A549 (cell line): ENCODE results near the gene SH3PXD2A. TPM values are rescaled to one million over a fixed set of nuclear protein-coding genes. Genes with fewer than 3 reads are reported as not detected.

Experiments
- ATAC-seq, 2 experiments: fragments of 200-7000 bp in 1 of 2; fragments of >200 bp in 1 of 2; cut with Nextera tagmentation in 1 of 2; cut with Tn5 transposase in 1 of 2; 3 replicates each; pipeline versions ENCODE4 v1.8.0 to v1.9.1; 2018 to 2020; ENCODE audit warnings: mild to moderate bottlenecking in 1 of 2, moderate library complexity in 1 of 2
- CTCF ChIA-PET: fragments of 300-600 bp; sonication (Branson Sonifier 250); formaldehyde crosslinking; extraction: SDS; loops from one replicate; lab custom pipeline; 2021; ENCODE audit warnings: antibody characterized with exemption, inconsistent platforms; lab: Yijun Ruan, JAX
- POLR2A ChIA-PET: fragments of 350-600 bp; formaldehyde crosslinking; extraction: SDS; loops from one replicate; lab custom pipeline; 2021; ENCODE audit warnings: antibody characterized with exemption, inconsistent platforms; lab: Yijun Ruan, JAX
- DNase-seq, 2 experiments: peaks; one replicate each; pipeline versions ENCODE4 v3.0.0 to v3.0.0-alpha.2; 2011 to 2016; ENCODE audit warnings: low read depth in 1 of 2, low spot score in 1 of 2
- FAIRE-seq: peaks from 2 replicates; lab custom pipeline; 2011; peaks lifted over from hg19 to GRCh38; lab: Jason Lieb, UNC
- H3K27ac ChIP-seq, 2 experiments: fragments of >200 bp; sonication (Bioruptor Twin); formaldehyde crosslinking; 3 replicates each; pipeline ENCODE4 v1.5.1; 2016 to 2017
- H3K4me1 ChIP-seq: fragments of >200 bp; sonication (Bioruptor Twin); formaldehyde crosslinking; 3 replicates; pipeline ENCODE4 v1.6.1; 2016
- H3K4me2 ChIP-seq: fragments of >200 bp; sonication (Bioruptor Twin); formaldehyde crosslinking; 3 replicates; pipeline ENCODE4 v1.6.1; 2016
- H3K4me3 ChIP-seq: fragments of >200 bp; sonication (Bioruptor Twin); formaldehyde crosslinking; 3 replicates; pipeline ENCODE4 v1.5.1; 2016
- H3K9me3 ChIP-seq: fragments of >200 bp; sonication (Bioruptor Twin); formaldehyde crosslinking; 3 replicates; pipeline ENCODE4 v1.6.1; 2016
- EP300 ChIP-seq, 2 experiments: fragments of >200 bp; sonication (Bioruptor Twin); formaldehyde crosslinking; IDR thresholded peaks; 2 replicates in 1 of 2; 3 replicates in 1 of 2; pipeline ENCODE4 v1.6.1; 2016 to 2017
- FOXS1 ChIP-seq: fragments of 250-450 bp; sonication (Bioruptor Pico); IDR thresholded peaks from 2 replicates; pipeline ENCODE4 v1.5.0; 2020; ENCODE audit warnings: mild to moderate bottlenecking, moderate library complexity
- HOXB5 ChIP-seq: fragments of 250-450 bp; sonication (Bioruptor Pico); IDR thresholded peaks from 2 replicates; pipeline ENCODE4 v1.5.0; 2020; ENCODE audit warnings: mild to moderate bottlenecking, moderate library complexity
- POLR2AphosphoS2 ChIP-seq: conservative IDR thresholded peaks from 2 replicates; pipeline ENCODE4 v1.6.1; 2012; ENCODE audit warnings: low read length, improper control_type of control experiment, inconsistent platforms
- RAD21 ChIP-seq, 2 experiments: fragments of >200 bp in 1 of 2; sonication (Bioruptor Twin) in 1 of 2; formaldehyde crosslinking in 1 of 2; IDR thresholded peaks in 1 of 2; conservative IDR thresholded peaks in 1 of 2; 2 replicates in 1 of 2; 3 replicates in 1 of 2; pipeline ENCODE4 v1.6.1; 2012 to 2018; ENCODE audit warnings: inconsistent platforms in 1 of 2
- RARB ChIP-seq: fragments of 250-450 bp; sonication (Bioruptor Pico); IDR thresholded peaks from 2 replicates; pipeline ENCODE4 v1.8.0; 2021; ENCODE audit warnings: mild to moderate bottlenecking, moderate library complexity
- RCOR1 ChIP-seq: fragments of 150-350 bp; IDR thresholded peaks from 2 replicates; pipeline ENCODE4 v1.6.1; 2014; ENCODE audit warnings: antibody characterized with exemption, low read length, low read depth
- REST ChIP-seq: fragments of 200-600 bp; sonication (generic); IDR thresholded peaks from 2 replicates; pipeline ENCODE4 v1.6.1; 2016; ENCODE audit warnings: antibody characterized with exemption, mild to moderate bottlenecking, moderate library complexity
- RFX5 ChIP-seq: fragments of 450-650 bp; IDR thresholded peaks from 2 replicates; pipeline ENCODE4 v1.7.1; 2014; ENCODE audit warnings: antibody characterized with exemption, mild to moderate bottlenecking, moderate library complexity
- SREBF2 ChIP-seq: fragments of 450-650 bp; IDR thresholded peaks from 2 replicates; pipeline ENCODE4 v1.6.1; 2014; ENCODE audit warnings: mild to moderate bottlenecking, moderate library complexity
- USF2 ChIP-seq: fragments of 450-650 bp; IDR thresholded peaks from 2 replicates; pipeline ENCODE4 v1.6.1; 2014; ENCODE audit warnings: antibody characterized with exemption
- ZC3H11A ChIP-seq: fragments of 450-650 bp; IDR thresholded peaks from 2 replicates; pipeline ENCODE4 v1.6.1; 2014; ENCODE audit warnings: antibody characterized with exemption, mild to moderate bottlenecking
- ZFP36 ChIP-seq: fragments of 450-650 bp; IDR thresholded peaks from 2 replicates; pipeline ENCODE4 v1.6.1; 2014; ENCODE audit warnings: borderline replicate concordance; ENCODE audit not compliant: partially characterized antibody
- whole genome bisulfite sequencing: methylation state at CpG from one replicate; pipeline ENCODE4 v1.1.6; 2017; ENCODE audit errors: missing lambda C conversion rate; 5-methylcytosine and 5-hydroxymethylcytosine counted together
- polyA plus RNA-seq, 4 experiments: library from polyadenylated mRNA; depleted of rRNA in 3 of 4; stranded (reverse); fragments of >200 nt; fragmentation: RNase III in 1 of 4; extraction: RNeasy Plus Mini Kit Qiagen cat#74134 plus additional on column Dnase treatment in 1 of 4; gene quantifications; 2 replicates in 3 of 4; 3 replicates in 1 of 4; pipeline ENCODE4 v1.2.3, GENCODE V29; 2011 to 2017

The SH3PXD2A gene
- polyA plus RNA-seq, 2 of the 4 experiments (the other 2 are of a cell fraction): 2.4 to 3.9 TPM

DNA sequence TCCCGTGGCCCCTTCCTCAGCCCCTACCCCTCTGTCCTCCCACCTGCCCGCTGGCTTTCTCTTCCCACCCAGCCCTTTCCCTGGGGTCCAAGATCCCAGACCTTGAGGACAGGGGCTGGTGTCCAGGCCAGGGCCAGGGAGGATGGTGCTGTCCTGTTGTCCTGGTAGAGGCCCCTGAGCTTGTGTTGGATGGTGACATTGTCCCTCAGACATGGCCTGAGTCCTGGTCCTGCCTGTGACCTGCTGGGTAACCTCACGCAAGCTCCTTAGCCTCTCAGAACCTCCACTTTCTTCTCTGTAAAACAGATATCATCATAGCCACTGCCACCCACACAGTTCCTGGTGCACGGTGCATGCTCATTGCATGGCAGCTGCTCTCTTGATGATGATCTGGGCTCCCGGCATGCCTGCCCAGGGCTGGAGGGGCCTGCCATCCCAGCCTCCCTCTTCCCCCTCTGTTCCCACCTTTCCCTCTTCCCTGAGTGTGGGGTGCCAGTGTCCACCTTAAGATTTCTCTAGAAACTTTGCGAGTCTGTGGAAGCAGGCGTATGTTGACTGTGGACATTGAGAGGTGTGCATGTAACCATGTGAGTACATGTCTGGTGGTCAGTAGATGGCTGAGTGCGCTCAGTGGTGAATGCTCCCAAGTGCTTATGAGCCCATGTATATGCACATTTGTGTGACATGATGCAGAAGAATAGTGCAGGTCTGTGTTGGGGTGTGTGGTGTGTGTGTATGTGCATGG lies 301.5 kb downstream of the SH3PXD2A start:
- Histone ChIP-seq H3K27ac (no peak overlapping the region), H3K9me3 (no peaks in the 10 kb centered on the region), H3K4me1 (peaks cover 9% of the 10 kb centered on the region; the same call in 2 of the 3 replicates), H3K4me3 (no peak overlapping the region), H3K4me2 (no peak overlapping the region)
- ATAC-seq (peak in 1 of 2 experiments; percentile 5; a peak in 1 of 6 replicates), DNase-seq (no peak), FAIRE-seq (no peak)
- ChIA-PET CTCF (interaction anchor here (0.8 to 3.2 kb wide), 3 partner anchors 11 to 132 kb away, joined by 3 to 19 read pairs (median 8); no protein-coding TSS in a partner anchor), POLR2A (no interaction called here)
- 91% methylated on average over 8 of the region's 8 CpGs for WGBS
- no peak for TF ChIP-seq REST
- TF ChIP-seq RFX5: no peak
- no peak for TF ChIP-seq ZC3H11A
- no peak for TF ChIP-seq RAD21 (conservative IDR thresholded peaks at IDR 0.05 in 1 of 2, IDR thresholded peaks at IDR 0.05 in 1 of 2)
- no peak for TF ChIP-seq EP300 (IDR thresholded peaks at IDR 0.05)
- no peak for TF ChIP-seq SREBF2
- TF ChIP-seq ZFP36: no peak
- TF ChIP-seq HOXB5 (CRISPR knock-in tag): no peak
- no peak for TF ChIP-seq USF2
- TF ChIP-seq FOXS1 (CRISPR knock-in tag): no peak
- no peak for TF ChIP-seq RCOR1
- no peak for TF ChIP-seq POLR2AphosphoS2

- H3K4me2 ChIP-seq: no peak overlapping the region
- CTCF ChIA-PET: interaction anchor here (0.8 to 3.2 kb wide), 3 partner anchors 12 to 133 kb away, joined by 3 to 19 read pairs (median 8); no protein-coding TSS in a partner anchor
Observed at GRCh38 chr10:103552856-103553742, 302.3 kb downstream of the SH3PXD2A start.

More at GRCh38 chr10:103552856-103553742, 302.3 kb downstream of the SH3PXD2A start:
- Histone ChIP-seq H3K4me1 (peaks cover 9% of the 10 kb centered on the region; the same call in 2 of the 3 replicates), H3K27ac (no peak overlapping the region), H3K4me3 (no peak overlapping the region), H3K9me3 (no peaks in the 10 kb centered on the region)
- WGBS: 86% methylated on average over 16 of the region's 20 CpGs
- no peak for DNase-seq
- no peak for TF ChIP-seq RARB (CRISPR knock-in tag)
- ATAC-seq: no peak
- FAIRE-seq: no peak
- POLR2A ChIA-PET: no interaction called here
